GM18909 (cell line): ENCODE results near the gene OXLD1.
A peak's percentile ranks its signal among the peaks of the same experiment; 100 is the strongest.

Experiments used
- ATAC-seq: cut with Tn5 transposase; IDR thresholded peaks from one replicate; pipeline ENCODE4 v1.9.1; 2021; ENCODE audit warnings: mild to moderate bottlenecking; ENCODE audit not compliant: unreplicated experiment, poor library complexity

OXLD1 gene

GRCh38 chr17:81702934-81703746 lies 36.7 kb upstream of the OXLD1 start, which contains the start of gene MRPL12:
TSS of gene MRPL12 (plus strand) at chr17:81703367. CDS start at chr17:81703502, 135 bp downstream.
- peak; percentile 80 for ATAC-seq

GRCh38 chr17:81701288-81702071 lies 35.1 kb upstream of the OXLD1 start:
- ATAC-seq: no peak

GRCh38 chr17:81700353-81701287 lies 34.2 kb upstream of the OXLD1 start:
- ATAC-seq: no peak

- ATAC-seq: no peak
Observed at GRCh38 chr17:81697261-81698044, 31.0 kb upstream of the OXLD1 start.

- ATAC-seq: no peak
Observed at GRCh38 chr17:81696218-81696941, 30.0 kb upstream of the OXLD1 start.

GRCh38 chr17:81695801-81696200 lies 29.4 kb upstream of the OXLD1 start:
- ATAC-seq: no peak

GRCh38 chr17:81695211-81695610 lies 28.8 kb upstream of the OXLD1 start:
- no peak for ATAC-seq

- ATAC-seq: no peak
Observed at GRCh38 chr17:81694810-81695209, 28.4 kb upstream of the OXLD1 start.

GRCh38 chr17:81693509-81694210 lies 27.3 kb upstream of the OXLD1 start:
- no peak for ATAC-seq

GRCh38 chr17:81691608-81692007 lies 25.2 kb upstream of the OXLD1 start:
- ATAC-seq: no peak

- ATAC-seq: no peak
Observed at GRCh38 chr17:81691196-81691595, 24.8 kb upstream of the OXLD1 start.

GRCh38 chr17:81690549-81690948 lies 24.1 kb upstream of the OXLD1 start:
- ATAC-seq: no peak

GRCh38 chr17:81690066-81690465 lies 23.7 kb upstream of the OXLD1 start:
- ATAC-seq: no peak

- ATAC-seq: no peak
Observed at GRCh38 chr17:81688616-81689015, 22.2 kb upstream of the OXLD1 start.

GRCh38 chr17:81687770-81688541 lies 21.6 kb upstream of the OXLD1 start:
- no peak for ATAC-seq

GRCh38 chr17:81686614-81687013 lies 20.2 kb upstream of the OXLD1 start:
- no peak for ATAC-seq

- no peak for ATAC-seq
Observed at GRCh38 chr17:81685108-81685507, 18.7 kb upstream of the OXLD1 start.
